ENCODE data around the gene MYO3A. TPM values are rescaled to one million over a fixed set of nuclear protein-coding genes. Genes with fewer than 3 reads are reported as not detected.

The MYO3A gene
- total RNA-seq, 1 donor from 2014 or later = 0.23 TPM

DNA sequence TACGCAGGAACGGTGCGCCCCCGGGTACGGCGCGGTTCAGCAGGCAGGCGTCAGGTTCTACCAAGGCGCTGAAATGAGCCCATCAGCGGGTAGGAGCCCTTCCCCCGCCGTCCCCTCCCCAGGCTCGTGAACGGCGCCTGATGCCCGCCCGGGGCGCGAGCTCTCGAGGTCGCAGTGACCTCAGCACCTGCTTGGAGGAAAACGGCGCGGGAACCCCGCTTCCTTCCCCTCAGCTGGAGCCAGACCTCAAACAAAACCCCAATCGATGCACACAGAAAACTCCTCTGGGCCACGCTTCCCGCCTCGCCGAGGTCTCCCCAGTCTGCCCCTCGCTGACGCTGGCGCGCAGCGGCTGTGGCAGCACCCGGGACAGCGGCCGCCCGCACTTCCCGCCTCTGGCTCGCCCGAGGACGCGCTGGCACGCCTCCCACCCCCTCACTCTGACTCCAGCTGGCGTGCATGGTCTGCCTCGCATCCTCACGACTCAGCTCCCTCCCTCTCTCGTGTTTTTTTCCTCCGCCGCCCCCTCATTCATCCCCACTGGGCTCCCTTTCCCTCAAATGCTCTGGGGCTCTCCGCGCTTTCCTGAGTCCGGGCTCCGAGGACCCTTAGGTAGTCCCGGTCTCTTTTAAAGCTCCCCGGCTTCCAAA lies 282.0 kb downstream of the MYO3A start:
- FAIRE-seq (no peak), DNase-seq (ENCODE audit: low read depth) (peak; percentile 13)
- Mint-ChIP-seq H3K4me1 (ENCODE audit: low read depth, unreplicated experiment) (no peaks in the 10 kb centered on the region), H3K9me3 (ENCODE audit: unreplicated experiment) (peaks cover 6% of the 10 kb centered on the region), H3K4me3 (ENCODE audit: unreplicated experiment) (peak overlapping the region; percentile 73), H3K36me3 (ENCODE audit: low read depth, unreplicated experiment) (no peaks in the 10 kb centered on the region), H3K27ac (ENCODE audit: unreplicated experiment) (no peak overlapping the region), H3K27me3 (ENCODE audit: low read depth, unreplicated experiment) (peaks cover 86% of the 10 kb centered on the region)
- Histone ChIP-seq H3K27me3 (ENCODE audit: insufficient read depth, low read length) (peaks cover 88% of the 10 kb centered on the region), H3K4me1 (ENCODE audit: insufficient read depth, low read length) (peaks cover 6% of the 10 kb centered on the region), H3K79me2 (ENCODE audit: insufficient read depth, low read length) (no peaks in the 10 kb centered on the region), H3K4me3 (ENCODE audit: insufficient read depth, low read depth, low read length) (peak overlapping the region; percentile 5), H3K9ac (ENCODE audit: low read length) (no peak overlapping the region), H3K36me3 (ENCODE audit: insufficient read depth, low read length) (no peaks in the 10 kb centered on the region), H3K4me2 (ENCODE audit: low read length) (peak overlapping the region; percentile 79), H4K20me1 (ENCODE audit: insufficient read depth, low read length) (peaks cover 3% of the 10 kb centered on the region), H2AFZ (ENCODE audit: low read depth, low read length) (no peak overlapping the region), H3K9me3 (ENCODE audit: insufficient read depth, low read depth, low read length) (no peaks in the 10 kb centered on the region), H3K27ac (ENCODE audit: low read depth, low read length) (no peak overlapping the region)
- peak; percentile 12 for TF ChIP-seq EZH2 (IDR thresholded peaks at IDR 0.05; ENCODE audit: insufficient read depth, low read length)
- TF ChIP-seq, protein P1, sequence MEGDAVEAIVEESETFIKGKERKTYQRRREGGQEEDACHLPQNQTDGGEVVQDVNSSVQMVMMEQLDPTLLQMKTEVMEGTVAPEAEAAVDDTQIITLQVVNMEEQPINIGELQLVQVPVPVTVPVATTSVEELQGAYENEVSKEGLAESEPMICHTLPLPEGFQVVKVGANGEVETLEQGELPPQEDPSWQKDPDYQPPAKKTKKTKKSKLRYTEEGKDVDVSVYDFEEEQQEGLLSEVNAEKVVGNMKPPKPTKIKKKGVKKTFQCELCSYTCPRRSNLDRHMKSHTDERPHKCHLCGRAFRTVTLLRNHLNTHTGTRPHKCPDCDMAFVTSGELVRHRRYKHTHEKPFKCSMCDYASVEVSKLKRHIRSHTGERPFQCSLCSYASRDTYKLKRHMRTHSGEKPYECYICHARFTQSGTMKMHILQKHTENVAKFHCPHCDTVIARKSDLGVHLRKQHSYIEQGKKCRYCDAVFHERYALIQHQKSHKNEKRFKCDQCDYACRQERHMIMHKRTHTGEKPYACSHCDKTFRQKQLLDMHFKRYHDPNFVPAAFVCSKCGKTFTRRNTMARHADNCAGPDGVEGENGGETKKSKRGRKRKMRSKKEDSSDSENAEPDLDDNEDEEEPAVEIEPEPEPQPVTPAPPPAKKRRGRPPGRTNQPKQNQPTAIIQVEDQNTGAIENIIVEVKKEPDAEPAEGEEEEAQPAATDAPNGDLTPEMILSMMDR (IDR thresholded peaks at IDR 0.05; ENCODE audit: insufficient read depth, low read depth, low read length) = no peak

DNA sequence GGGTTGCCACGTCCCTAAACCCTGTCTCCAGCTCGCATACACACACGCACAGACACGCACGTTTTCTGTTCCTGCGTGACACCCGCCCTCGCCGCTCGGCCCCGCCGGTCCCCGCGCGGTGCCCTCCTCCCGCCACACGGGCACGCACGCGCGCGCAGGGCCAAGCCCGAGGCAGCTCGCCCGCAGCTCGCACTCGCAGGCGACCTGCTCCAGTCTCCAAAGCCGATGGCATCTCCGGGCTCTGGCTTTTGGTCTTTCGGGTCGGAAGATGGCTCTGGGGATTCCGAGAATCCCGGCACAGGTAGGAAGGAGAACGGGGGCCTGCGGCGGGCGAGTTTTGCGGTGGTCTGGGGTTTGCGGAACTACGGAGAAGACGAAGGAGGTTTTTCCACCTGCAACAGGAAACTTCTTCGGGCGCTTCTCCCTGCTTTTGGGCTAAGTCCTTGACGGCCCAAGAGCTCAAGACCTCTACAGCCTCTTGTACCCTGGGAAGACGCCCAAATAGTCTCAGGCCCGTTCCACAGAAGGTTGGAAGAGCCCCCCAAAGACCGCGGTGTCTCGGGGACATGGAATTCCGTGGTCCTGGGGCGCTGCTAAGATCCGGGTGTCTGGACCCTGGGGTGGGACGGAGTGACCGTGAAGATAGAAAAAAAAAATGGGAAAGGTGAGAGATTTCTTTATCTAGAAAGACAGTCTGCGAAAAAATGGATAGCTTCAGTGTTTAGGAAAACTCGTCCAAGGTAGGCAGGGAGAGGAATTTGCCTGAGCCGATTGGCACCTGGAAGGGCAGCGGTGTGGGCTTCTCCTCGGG lies 282.8 kb downstream of the MYO3A start, which contains the start of gene GAD2:
Gene GAD2, plus strand, starts transcription at position 190 of the 811 bp plus-strand sequence. Its CDS starts 36 bp downstream, at position 226.
- Mint-ChIP-seq H3K27ac (ENCODE audit: unreplicated experiment) (no peak within 1 kb of the TSS), H3K36me3 (ENCODE audit: low read depth, unreplicated experiment) (no peaks in the 10 kb centered on the region), H3K4me1 (ENCODE audit: low read depth, unreplicated experiment) (no peaks in the 10 kb centered on the region), H3K27me3 (ENCODE audit: low read depth, unreplicated experiment) (peaks cover 89% of the 10 kb centered on the region), H3K4me3 (ENCODE audit: unreplicated experiment) (peak within 1 kb of the TSS; percentile 73), H3K9me3 (ENCODE audit: unreplicated experiment) (peaks cover 7% of the 10 kb centered on the region)
- Histone ChIP-seq H3K79me2 (ENCODE audit: insufficient read depth, low read length) (no peaks in the 10 kb centered on the region), H2AFZ (ENCODE audit: low read depth, low read length) (no peak within 1 kb of the TSS), H3K4me3 (ENCODE audit: insufficient read depth, low read depth, low read length) (peak within 1 kb of the TSS; percentile 5), H4K20me1 (ENCODE audit: insufficient read depth, low read length) (peaks cover 3% of the 10 kb centered on the region), H3K36me3 (ENCODE audit: insufficient read depth, low read length) (no peaks in the 10 kb centered on the region), H3K9ac (ENCODE audit: low read length) (no peak within 1 kb of the TSS), H3K27ac (ENCODE audit: low read depth, low read length) (no peak within 1 kb of the TSS), H3K4me1 (ENCODE audit: insufficient read depth, low read length) (peaks cover 6% of the 10 kb centered on the region), H3K27me3 (ENCODE audit: insufficient read depth, low read length) (peaks cover 85% of the 10 kb centered on the region), H3K9me3 (ENCODE audit: insufficient read depth, low read depth, low read length) (no peaks in the 10 kb centered on the region), H3K4me2 (ENCODE audit: low read length) (peak within 1 kb of the TSS; percentile 79)
- DNase-seq (ENCODE audit: low read depth) (no peak), FAIRE-seq (no peak)
- peak; percentile 14 for TF ChIP-seq EZH2 (IDR thresholded peaks at IDR 0.05; ENCODE audit: insufficient read depth, low read length)
- TF ChIP-seq, protein P1 (IDR thresholded peaks at IDR 0.05; ENCODE audit: insufficient read depth, low read depth, low read length) = no peak
